SK-N-SH (cell line): ENCODE measurements around the gene ATP1A4. TPM values are rescaled to one million over a fixed set of nuclear protein-coding genes. Genes with fewer than 3 reads are reported as not detected.

ENCODE experiments used
- CTCF ChIA-PET: fragments of 300-600, 350-600 bp; formaldehyde crosslinking; extraction: SDS; loops from one replicate; lab custom pipeline; 2021; lab: Yijun Ruan, JAX
- POLR2A ChIA-PET: fragments of 350-600 bp; sonication (Branson Sonifier 250); formaldehyde crosslinking; extraction: SDS; loops from one replicate; lab custom pipeline; 2020; ENCODE audit warnings: antibody characterized with exemption, inconsistent platforms; lab: Yijun Ruan, JAX
- DNase-seq: peaks from one replicate; pipeline ENCODE4 v3.0.0; 2012
- H2AFZ ChIP-seq: fragments of 200-600 bp; sonication (generic); 2 replicates; pipeline ENCODE4 v1.8.1; 2016; ENCODE audit warnings: antibody characterized with exemption, mild to moderate bottlenecking, low read depth
- H3F3A ChIP-seq: fragments of 200-600 bp; sonication (generic); replicated peaks from 2 replicates; pipeline ENCODE3; 2016; ENCODE audit warnings: antibody characterized with exemption, mild to moderate bottlenecking; ENCODE audit not compliant: insufficient read depth
- H3K27ac ChIP-seq, 2 experiments: fragments of 200-500 bp in 1 of 2; fragments of 200-600 bp in 1 of 2; sonication (Bioruptor generic) in 1 of 2; sonication (generic), shearing (Covaris generic) in 1 of 2; 2 replicates each; pipeline versions ENCODE4 v1.5.1 to v1.6.1; 2014 to 2016; ENCODE audit warnings: low read depth in 2 of 2, inconsistent platforms in 1 of 2, low read length in 1 of 2, mild to moderate bottlenecking in 1 of 2, mixed read lengths in 1 of 2
- H3K27me3 ChIP-seq: fragments of 200-600 bp; sonication (generic), shearing (Covaris generic); 2 replicates; pipeline ENCODE4 v1.6.1; 2016; ENCODE audit warnings: mixed run types; ENCODE audit not compliant: insufficient read depth
- H3K36me3 ChIP-seq, 2 experiments: fragments of 200-500 bp in 1 of 2; fragments of 200-600 bp in 1 of 2; sonication (Bioruptor generic) in 1 of 2; sonication (generic) in 1 of 2; replicated peaks in 1 of 2; 2 replicates each; pipeline versions ENCODE3 to v1.5.1; 2014 to 2016; ENCODE audit warnings: low read length in 1 of 2, mild to moderate bottlenecking in 1 of 2; ENCODE audit not compliant: insufficient read depth in 2 of 2, control insufficient read depth in 1 of 2
- H3K4me1 ChIP-seq, 2 experiments: fragments of 200-500 bp in 1 of 2; fragments of 200-600 bp in 1 of 2; sonication (Bioruptor generic) in 1 of 2; sonication (generic), shearing (Covaris generic) in 1 of 2; 2 replicates each; pipeline versions ENCODE4 v1.5.1 to v1.6.1; 2014 to 2016; ENCODE audit warnings: low read depth in 1 of 2, low read length in 1 of 2, mixed run types in 1 of 2; ENCODE audit not compliant: insufficient read depth in 2 of 2, control insufficient read depth in 1 of 2
- H3K4me2 ChIP-seq: fragments of 200-600 bp; sonication (generic), shearing (Covaris generic); 2 replicates; pipeline ENCODE4 v1.6.1; 2017; ENCODE audit warnings: mixed run types
- H3K4me3 ChIP-seq, 2 experiments: fragments of 200-500 bp in 1 of 2; fragments of 200-600 bp in 1 of 2; sonication (Bioruptor generic) in 1 of 2; sonication (generic), shearing (Covaris generic) in 1 of 2; 2 replicates each; pipeline versions ENCODE4 v1.5.1 to v1.8.1; 2014 to 2016; ENCODE audit warnings: low read depth in 2 of 2, inconsistent platforms in 1 of 2, low read length in 1 of 2, mild to moderate bottlenecking in 1 of 2, mixed read lengths in 1 of 2, moderate library complexity in 1 of 2
- H3K79me2 ChIP-seq: fragments of 200-600 bp; sonication (generic); 2 replicates; pipeline ENCODE4 v1.8.1; 2017; ENCODE audit warnings: mild to moderate bottlenecking; ENCODE audit not compliant: insufficient read depth
- H3K9ac ChIP-seq: fragments of 200-600 bp; sonication (generic); 2 replicates; pipeline ENCODE4 v1.6.1; 2017; ENCODE audit warnings: mixed run types
- H3K9me2 ChIP-seq: fragments of 200-600 bp; sonication (generic); 2 replicates; pipeline ENCODE4 v1.6.1; 2017; ENCODE audit warnings: mixed run types
- H3K9me3 ChIP-seq: fragments of 200-600 bp; sonication (generic); 2 replicates; pipeline ENCODE4 v1.6.1; 2017; ENCODE audit warnings: mixed run types, mild to moderate bottlenecking, moderate library complexity
- H4K20me1 ChIP-seq: fragments of 200-600 bp; sonication (generic); 2 replicates; pipeline ENCODE4 v1.6.1; 2017; ENCODE audit warnings: mild to moderate bottlenecking, mixed run types; ENCODE audit not compliant: insufficient read depth
- CHD2 ChIP-seq: fragments of 150-350 bp; IDR thresholded peaks from 2 replicates; pipeline ENCODE4 v1.6.1; 2018; ENCODE audit warnings: low read length; ENCODE audit not compliant: partially characterized antibody
- ELF1 ChIP-seq: IDR thresholded peaks from 2 replicates; pipeline ENCODE4 v1.4.0; 2012
- EZH2phosphoT487 ChIP-seq: fragments of 200-600 bp; sonication (generic); IDR thresholded peaks from 2 replicates; pipeline ENCODE4 v1.6.1; 2017; ENCODE audit warnings: low read depth, mixed run types, mild to moderate bottlenecking, antibody characterized with exemption, moderate library complexity, borderline replicate concordance
- FOXJ3 ChIP-seq: sonication (generic); formaldehyde crosslinking; IDR thresholded peaks from 2 replicates; pipeline ENCODE4 v1.5.1; 2020; ENCODE audit warnings: mild to moderate bottlenecking, missing genetic modification reagents
- FOXM1 ChIP-seq: IDR thresholded peaks from 2 replicates; pipeline ENCODE4 v1.4.0; 2012; ENCODE audit warnings: low read depth, mild to moderate bottlenecking
- GATA2 ChIP-seq: sonication (generic); formaldehyde crosslinking; IDR thresholded peaks from 2 replicates; pipeline ENCODE4 v1.5.0; 2020; ENCODE audit warnings: mild to moderate bottlenecking, missing genetic modification reagents
- IRF3 ChIP-seq: fragments of 150-350 bp; IDR thresholded peaks from 2 replicates; pipeline ENCODE4 v1.6.1; 2016; ENCODE audit warnings: mild to moderate bottlenecking, low read depth, low read length
- JUND ChIP-seq: IDR thresholded peaks from 2 replicates; pipeline ENCODE4 v1.4.0; 2012
- MAX ChIP-seq: IDR thresholded peaks from 2 replicates; pipeline ENCODE4 v1.4.0; 2012; ENCODE audit warnings: low read depth
- MEF2A ChIP-seq: IDR thresholded peaks from 2 replicates; pipeline ENCODE4 v1.4.0; 2012; ENCODE audit warnings: low read depth, borderline replicate concordance
- POLR2AphosphoS5 ChIP-seq: IDR thresholded peaks from 2 replicates; pipeline ENCODE4 v1.6.1; 2012; ENCODE audit warnings: low read depth, low read length
- RCOR1 ChIP-seq: fragments of 150-350 bp; IDR thresholded peaks from 2 replicates; pipeline ENCODE4 v1.6.1; 2017; ENCODE audit warnings: antibody characterized with exemption, low read length
- REST ChIP-seq: IDR thresholded peaks from 2 replicates; pipeline ENCODE4 v1.6.1; 2012; ENCODE audit warnings: mild to moderate bottlenecking, low read depth, low read length, moderate library complexity
- RFX5 ChIP-seq: IDR thresholded peaks from 2 replicates; pipeline ENCODE4 v1.6.1; 2012; ENCODE audit warnings: mild to moderate bottlenecking, improper control_type of control experiment, low read length
- SMC3 ChIP-seq: IDR thresholded peaks from 2 replicates; pipeline ENCODE4 v1.6.1; 2012; ENCODE audit warnings: low read depth, low read length, improper control_type of control experiment
- YY1 ChIP-seq: IDR thresholded peaks from 2 replicates; pipeline ENCODE4 v1.4.0; 2012; ENCODE audit warnings: low read depth, mild to moderate bottlenecking
- WGBS: methylation state at CpG from one replicate; pipeline ENCODE4 v1.1.6; 2017; ENCODE audit warnings: low lambda C conversion rate; 5-methylcytosine and 5-hydroxymethylcytosine counted together
- polyA plus RNA-seq, 3 experiments: library from polyadenylated mRNA; depleted of rRNA; stranded (reverse); fragments of >200 nt; gene quantifications; 2 replicates each; pipeline ENCODE4 v1.2.3, GENCODE V29; 2012
- TF ChIP-seq, protein P1 (sequence below): IDR thresholded peaks from 2 replicates; pipeline ENCODE4; 2012

The ATP1A4 gene
- polyA plus RNA-seq, 1 of the 3 experiments (the other 2 are of a cell fraction), result not detected

GRCh38 chr1:160115545-160116282 lies 35.7 kb upstream of the ATP1A4 start, which contains the start of gene ATP1A2:
TSS of gene ATP1A2 (plus strand) at chr1:160115759. CDS start at chr1:160115862, 103 bp downstream.
- H4K20me1 ChIP-seq, result no peaks in the 10 kb centered on the region
- 43% methylated on average over 15 of the region's 16 CpGs for WGBS
- TF ChIP-seq CHD2 (no peak), SMC3 (no peak), IRF3 (no peak), MAX (no peak), JUND (no peak), RFX5 (no peak)
- TF ChIP-seq, all 33 proteins: peak for 0
- H3K9me2 ChIP-seq, result no peaks in the 10 kb centered on the region
- H3K27ac ChIP-seq, result no peak within 1 kb of the TSS
- H3K36me3 ChIP-seq, result no peaks in the 10 kb centered on the region
- DNase-seq, result no peak
- no peaks in the 10 kb centered on the region for H3K79me2 ChIP-seq
- no peak within 1 kb of the TSS for H2AFZ ChIP-seq
- CTCF ChIA-PET, result interaction anchor here (0.9 to 4.0 kb wide), 2 partner anchors 14 to 175 kb away, joined by 3 to 18 read pairs; no protein-coding TSS in a partner anchor
- no peak within 1 kb of the TSS for H3K4me2 ChIP-seq
- peaks cover 11% of the 10 kb centered on the region; the same call in 1 of the 2 replicates for H3K27me3 ChIP-seq
- no peaks in the 10 kb centered on the region for H3K9me3 ChIP-seq
- no peaks in the 10 kb centered on the region for H3K4me1 ChIP-seq
- H3K9ac ChIP-seq, result no peak within 1 kb of the TSS
- POLR2A ChIA-PET, result no interaction called here
- no peaks in the 10 kb centered on the region for H3F3A ChIP-seq
- no peak within 1 kb of the TSS for H3K4me3 ChIP-seq

- peaks cover 11% of the 10 kb centered on the region; the same call in 1 of the 2 replicates for H3K27me3 ChIP-seq
- no peaks in the 10 kb centered on the region for H3K9me2 ChIP-seq
- H3K79me2 ChIP-seq, result no peaks in the 10 kb centered on the region
- H3K9me3 ChIP-seq, result no peaks in the 10 kb centered on the region
- no peak for TF ChIP-seq GATA2 (CRISPR knock-in tag)
- no peak for TF ChIP-seq MAX
- TF ChIP-seq FOXM1, result no peak
- TF ChIP-seq RCOR1, result no peak
- TF ChIP-seq MEF2A, result no peak
- TF ChIP-seq FOXJ3, result no peak
- TF ChIP-seq, protein P1, sequence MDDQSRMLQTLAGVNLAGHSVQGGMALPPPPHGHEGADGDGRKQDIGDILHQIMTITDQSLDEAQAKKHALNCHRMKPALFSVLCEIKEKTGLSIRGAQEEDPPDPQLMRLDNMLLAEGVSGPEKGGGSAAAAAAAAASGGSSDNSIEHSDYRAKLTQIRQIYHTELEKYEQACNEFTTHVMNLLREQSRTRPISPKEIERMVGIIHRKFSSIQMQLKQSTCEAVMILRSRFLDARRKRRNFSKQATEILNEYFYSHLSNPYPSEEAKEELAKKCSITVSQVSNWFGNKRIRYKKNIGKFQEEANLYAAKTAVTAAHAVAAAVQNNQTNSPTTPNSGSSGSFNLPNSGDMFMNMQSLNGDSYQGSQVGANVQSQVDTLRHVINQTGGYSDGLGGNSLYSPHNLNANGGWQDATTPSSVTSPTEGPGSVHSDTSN, result no peak
- no peak for TF ChIP-seq POLR2AphosphoS5
- no peak for TF ChIP-seq YY1
- no peak for TF ChIP-seq IRF3
- TF ChIP-seq EZH2phosphoT487, result no peak
- TF ChIP-seq ELF1, result no peak
- TF ChIP-seq REST, result no peak
- TF ChIP-seq, all 33 proteins: peak for 0
- no peaks in the 10 kb centered on the region for H4K20me1 ChIP-seq
- no peak overlapping the region for H3K27ac ChIP-seq
- H2AFZ ChIP-seq, result no peak overlapping the region
- H3K9ac ChIP-seq, result no peak overlapping the region
- WGBS, result 74% methylated on average over 9 of the region's 12 CpGs
- H3K4me3 ChIP-seq, result no peak overlapping the region
- H3K4me2 ChIP-seq, result no peak overlapping the region
- no peaks in the 10 kb centered on the region for H3F3A ChIP-seq
- no peaks in the 10 kb centered on the region for H3K36me3 ChIP-seq
- ChIA-PET POLR2A (no interaction called here), CTCF (interaction anchor here (0.6 to 4.0 kb wide), 5 partner anchors 9 to 135 kb away, joined by 3 to 18 read pairs (median 10); no protein-coding TSS in a partner anchor)
- H3K4me1 ChIP-seq, result no peaks in the 10 kb centered on the region
- DNase-seq, result no peak
These were observed 34.9 kb upstream of the ATP1A4 start for GRCh38 chr1:160116283-160117147.
